GM12873 (cell line): ENCODE measurements around the gene ZSCAN1.

ENCODE experiments used
- CTCF ChIP-seq: IDR thresholded peaks from 2 replicates; pipeline ENCODE4 v1.5.1; 2012; ENCODE audit warnings: low read depth, mild to moderate bottlenecking, moderate library complexity, low read length, control low read depth; ENCODE audit not compliant: insufficient read depth; ENCODE audit errors: missing control alignments

Gene ZSCAN1

GRCh38 chr19:58042495-58043340 is 8.9 kb downstream of the ZSCAN1 start:
- TF ChIP-seq CTCF: peak; percentile 14

GRCh38 chr19:58044391-58044790 is 10.6 kb downstream of the ZSCAN1 start:
- no peak for TF ChIP-seq CTCF

GRCh38 chr19:58044886-58045285 is 11.1 kb downstream of the ZSCAN1 start:
- TF ChIP-seq CTCF: no peak

GRCh38 chr19:58045411-58046050 is 11.7 kb downstream of the ZSCAN1 start:
- TF ChIP-seq CTCF: no peak

GRCh38 chr19:58046856-58047255 is 13.0 kb downstream of the ZSCAN1 start:
- no peak for TF ChIP-seq CTCF

- no peak for TF ChIP-seq CTCF
Measured at GRCh38 chr19:58047672-58048071, 13.8 kb downstream of the ZSCAN1 start.

- no peak for TF ChIP-seq CTCF
Measured at GRCh38 chr19:58052256-58052655, 18.4 kb downstream of the ZSCAN1 start.
